ENCODE data around the gene CEBPB. TPM values are rescaled to one million over a fixed set of nuclear protein-coding genes. Genes with fewer than 3 reads are reported as not detected.

CEBPB gene
- total RNA-seq, 1 donor from 2014 or later: 360 TPM

DNA sequence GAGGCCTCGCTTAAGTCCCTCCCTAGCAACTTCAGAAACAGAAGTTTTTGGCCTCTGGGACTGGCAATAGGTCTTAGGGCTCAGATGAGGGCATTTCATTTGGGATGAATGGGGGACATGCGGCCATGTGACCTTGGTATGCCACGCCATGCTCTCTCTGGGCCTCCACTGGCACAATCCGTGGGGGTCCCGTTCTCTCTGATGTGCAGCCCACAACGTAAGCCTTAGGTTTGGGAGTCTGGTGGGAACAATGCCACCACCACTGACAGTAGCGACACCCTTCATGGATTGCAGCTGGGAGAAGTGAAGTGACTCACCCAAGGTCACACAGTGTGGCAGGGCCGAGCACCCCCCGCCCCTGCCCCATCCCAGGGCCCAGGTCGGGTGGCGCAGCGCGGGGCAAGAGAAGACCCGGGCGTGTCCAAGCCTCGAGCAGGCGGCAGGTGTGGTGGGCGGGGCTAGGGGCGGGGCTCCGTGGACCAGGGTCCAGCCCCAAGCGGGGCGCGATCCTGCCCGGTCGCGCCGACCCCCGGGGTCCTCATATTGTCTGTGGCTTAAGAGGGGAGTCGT lies 864 bp upstream of the CEBPB start:
- Histone ChIP-seq H3K4me3 (peak overlapping the region; percentile 99), H3K9me3 (no peaks in the 10 kb centered on the region), H3K4me1 (peaks cover 10 to 16% of the 10 kb centered on the region in 2 donors), H3K27ac (peak overlapping the region; percentile 99 to 100), H3K36me3 (peaks cover 12 to 28% of the 10 kb centered on the region in 2 donors), H3K27me3 (no peaks in the 10 kb centered on the region)
- intact Hi-C loops (cut with DNase I): loop anchor here (1.0 to 10.0 kb wide), 8 partner anchors 35 to 545 kb away; partner anchors contain the start of gene PARD6B
- no peak for DNase-seq (ENCODE audit: low spot score in 2 of 2)
- TF ChIP-seq, protein P1, sequence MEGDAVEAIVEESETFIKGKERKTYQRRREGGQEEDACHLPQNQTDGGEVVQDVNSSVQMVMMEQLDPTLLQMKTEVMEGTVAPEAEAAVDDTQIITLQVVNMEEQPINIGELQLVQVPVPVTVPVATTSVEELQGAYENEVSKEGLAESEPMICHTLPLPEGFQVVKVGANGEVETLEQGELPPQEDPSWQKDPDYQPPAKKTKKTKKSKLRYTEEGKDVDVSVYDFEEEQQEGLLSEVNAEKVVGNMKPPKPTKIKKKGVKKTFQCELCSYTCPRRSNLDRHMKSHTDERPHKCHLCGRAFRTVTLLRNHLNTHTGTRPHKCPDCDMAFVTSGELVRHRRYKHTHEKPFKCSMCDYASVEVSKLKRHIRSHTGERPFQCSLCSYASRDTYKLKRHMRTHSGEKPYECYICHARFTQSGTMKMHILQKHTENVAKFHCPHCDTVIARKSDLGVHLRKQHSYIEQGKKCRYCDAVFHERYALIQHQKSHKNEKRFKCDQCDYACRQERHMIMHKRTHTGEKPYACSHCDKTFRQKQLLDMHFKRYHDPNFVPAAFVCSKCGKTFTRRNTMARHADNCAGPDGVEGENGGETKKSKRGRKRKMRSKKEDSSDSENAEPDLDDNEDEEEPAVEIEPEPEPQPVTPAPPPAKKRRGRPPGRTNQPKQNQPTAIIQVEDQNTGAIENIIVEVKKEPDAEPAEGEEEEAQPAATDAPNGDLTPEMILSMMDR (IDR thresholded peaks at IDR 0.05): no peak

- Histone ChIP-seq H3K27me3 (no peaks in the 10 kb centered on the region), H3K4me1 (peaks cover 14 to 17% of the 10 kb centered on the region in 2 donors), H3K36me3 (peaks cover 17 to 38% of the 10 kb centered on the region in 2 donors), H3K27ac (peak overlapping the region; percentile 99 to 100), H3K4me3 (peak overlapping the region; percentile 99), H3K9me3 (no peaks in the 10 kb centered on the region)
- DNase-seq (ENCODE audit: low spot score in 2 of 2): peak in 1 of 2 donors; percentile 82
- intact Hi-C loops (cut with DNase I): loop anchor here (2.0 to 5.0 kb wide), 5 partner anchors 34 to 190 kb away; no protein-coding TSS in a partner anchor
- TF ChIP-seq, protein P1 (IDR thresholded peaks at IDR 0.05): peak in 1 of 3 experiments; percentile 2
Measured at GRCh38 chr20:50191065-50191543, 474 bp downstream of the CEBPB start.

GRCh38 chr20:50191544-50192363 lies 1.1 kb downstream of the CEBPB start:
- Histone ChIP-seq H3K36me3 (peaks cover 17 to 38% of the 10 kb centered on the region in 2 donors), H3K9me3 (no peaks in the 10 kb centered on the region), H3K4me1 (peaks cover 14 to 17% of the 10 kb centered on the region in 2 donors), H3K4me3 (peak overlapping the region; percentile 99), H3K27ac (peak overlapping the region; percentile 99 to 100), H3K27me3 (no peaks in the 10 kb centered on the region)
- intact Hi-C loops (cut with DNase I): loop anchor here (1.0 to 5.0 kb wide), 6 partner anchors 33 to 204 kb away; no protein-coding TSS in a partner anchor
- DNase-seq (ENCODE audit: low spot score in 2 of 2): no peak
- TF ChIP-seq, protein P1 (IDR thresholded peaks at IDR 0.05): peak in 2 of 3 experiments; percentile 31 to 69

DNA sequence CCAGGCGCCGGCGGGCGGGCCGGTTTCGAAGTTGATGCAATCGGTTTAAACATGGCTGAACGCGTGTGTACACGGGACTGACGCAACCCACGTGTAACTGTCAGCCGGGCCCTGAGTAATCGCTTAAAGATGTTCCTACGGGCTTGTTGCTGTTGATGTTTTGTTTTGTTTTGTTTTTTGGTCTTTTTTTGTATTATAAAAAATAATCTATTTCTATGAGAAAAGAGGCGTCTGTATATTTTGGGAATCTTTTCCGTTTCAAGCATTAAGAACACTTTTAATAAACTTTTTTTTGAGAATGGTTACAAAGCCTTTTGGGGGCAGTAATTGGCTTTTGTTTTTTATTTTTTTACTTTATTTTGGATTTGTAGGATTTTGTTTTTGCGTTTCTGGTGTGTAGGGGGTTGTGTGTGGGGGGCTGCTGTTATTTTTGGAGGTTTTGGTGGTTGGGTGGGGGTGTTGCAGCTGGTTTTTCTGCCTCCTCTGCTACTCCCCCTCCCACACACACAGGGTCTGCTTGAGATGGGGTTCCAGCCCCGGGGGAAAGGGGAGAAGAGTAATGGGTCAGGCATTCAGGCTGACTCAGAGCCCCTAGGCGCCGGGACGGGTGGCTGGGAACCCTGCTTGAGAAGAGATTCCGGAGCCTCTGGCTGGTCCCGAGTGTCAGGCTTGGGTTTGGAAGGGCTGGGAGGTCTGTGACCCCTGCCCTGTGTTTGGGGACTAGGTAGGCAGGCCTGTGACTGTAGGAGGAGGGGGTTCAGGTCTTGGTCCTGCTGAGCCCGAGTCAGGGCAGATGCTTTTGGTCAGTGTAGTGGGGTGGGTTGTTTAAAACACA lies 2.0 kb downstream of the CEBPB start:
- TF ChIP-seq, protein P1 (IDR thresholded peaks at IDR 0.05): no peak
- H3K27me3 ChIP-seq: no peaks in the 10 kb centered on the region
- DNase-seq (ENCODE audit: low spot score in 2 of 2): peak in 1 of 2 donors; percentile 92
- peaks cover 10 to 14% of the 10 kb centered on the region in 2 donors for H3K4me1 ChIP-seq
- H3K27ac ChIP-seq: peak overlapping the region; percentile 99 to 100
- peaks cover 17 to 38% of the 10 kb centered on the region in 2 donors for H3K36me3 ChIP-seq
- H3K9me3 ChIP-seq: no peaks in the 10 kb centered on the region
- H3K4me3 ChIP-seq: peak overlapping the region; percentile 99
- intact Hi-C loops (cut with DNase I): loop anchor here (1.0 to 5.0 kb wide), 2 partner anchors 130 to 203 kb away; no protein-coding TSS in a partner anchor
